ENCODE measurements around the gene FBXO21.

- TF ChIP-seq POLR2A (IDR thresholded peaks at IDR 0.05; ENCODE audit: low read length) (no peak), GATA1 (IDR thresholded peaks at IDR 0.05; ENCODE audit: low read depth, low read length) (no peak)
These were observed 80.2 kb downstream of the FBXO21 start for GRCh38 chr12:117109943-117110635.
